HepG2 (cell line): ENCODE measurements around the gene MMP25. TPM values are rescaled to one million over a fixed set of nuclear protein-coding genes. Genes with fewer than 3 reads are reported as not detected.

ENCODE experiments used
- NAIF1 ChIP-seq: sonication (generic); formaldehyde crosslinking; IDR thresholded peaks from 2 replicates; pipeline ENCODE4 v1.5.0; 2020; ENCODE audit warnings: mild to moderate bottlenecking, missing genetic modification reagents, borderline replicate concordance
- NFE2L2 ChIP-seq: fragments of 150-350 bp; IDR thresholded peaks from 2 replicates; pipeline ENCODE4 v1.6.1; 2014; ENCODE audit warnings: low read length
- SMAD3 ChIP-seq: sonication (generic); formaldehyde crosslinking; IDR thresholded peaks from 2 replicates; pipeline ENCODE4 v1.4.0; 2020; ENCODE audit warnings: missing genetic modification reagents
- SMARCE1 ChIP-seq: fragments of 450-650 bp; IDR thresholded peaks from 2 replicates; pipeline ENCODE4 v1.6.1; 2017; ENCODE audit warnings: borderline replicate concordance
- SRSF1 ChIP-seq: fragments of 200-400 bp; formaldehyde crosslinking; optimal IDR thresholded peaks from 2 replicates; pipeline ENCODE3; 2017; ENCODE audit warnings: mild to moderate bottlenecking, low read depth, low read length, moderate library complexity
- STAG1 ChIP-seq: sonication (generic); formaldehyde crosslinking; IDR thresholded peaks from 2 replicates; pipeline ENCODE4 v1.4.0; 2020; ENCODE audit warnings: missing genetic modification reagents
- THYN1 ChIP-seq: sonication (generic); formaldehyde crosslinking; IDR thresholded peaks from 2 replicates; pipeline ENCODE4 v1.8.1; 2023; ENCODE audit warnings: low read depth, mild to moderate bottlenecking, moderate library complexity, missing genetic modification reagents, borderline replicate concordance
- ZKSCAN8 ChIP-seq: IDR thresholded peaks from 2 replicates; pipeline ENCODE4 v1.6.1; 2016; ENCODE audit warnings: borderline replicate concordance, missing genetic modification reagents, missing compliant biosample characterization
- ZMAT3 ChIP-seq: sonication (generic); formaldehyde crosslinking; conservative IDR thresholded peaks from 2 replicates; pipeline ENCODE4 v1.7.0; 2021; ENCODE audit warnings: missing genetic modification reagents
- ZMYM3 ChIP-seq: sonication (generic); formaldehyde crosslinking; IDR thresholded peaks from 2 replicates; pipeline ENCODE4 v1.5.1; 2020; ENCODE audit warnings: mild to moderate bottlenecking, missing genetic modification reagents
- ZNF282 ChIP-seq: fragments of 450-650 bp; IDR thresholded peaks from 2 replicates; pipeline ENCODE4 v1.6.1; 2018; ENCODE audit not compliant: partially characterized antibody
- ZNF333 ChIP-seq: sonication (generic); formaldehyde crosslinking; IDR thresholded peaks from 2 replicates; pipeline ENCODE4 v1.4.0; 2020; ENCODE audit warnings: mild to moderate bottlenecking, missing genetic modification reagents, borderline replicate concordance
- ZNF724P ChIP-seq: sonication (generic); formaldehyde crosslinking; IDR thresholded peaks from 2 replicates; pipeline ENCODE4 v1.8.0; 2022; ENCODE audit warnings: missing genetic modification reagents, borderline replicate concordance
- ZSCAN30 ChIP-seq: sonication (generic); formaldehyde crosslinking; IDR thresholded peaks from 2 replicates; pipeline ENCODE4 v1.5.0; 2020; ENCODE audit warnings: mild to moderate bottlenecking, missing genetic modification reagents
- polyA plus RNA-seq, 8 experiments: library from polyadenylated mRNA; depleted of rRNA in 3 of 8; stranded (reverse) in 7 of 8; unstranded in 1 of 8; fragments of >200 nt; fragmentation: Illumina TruSeq in 4 of 8; extraction: Trizol in 4 of 8; gene quantifications; 2 replicates each; pipeline versions ENCODE4 v1.2.1 to v1.2.3, GENCODE V29; 2011 to 2016; ENCODE audit warnings: low read depth in 4 of 8, missing spikeins in 1 of 8, mixed read lengths in 1 of 8; ENCODE audit not compliant: insufficient read depth in 1 of 8
- total RNA-seq, 5 experiments: library from RNA; depleted of rRNA; stranded (reverse); fragments of >200 nt; fragmentation: Illumina TruSeq; extraction: Trizol; gene quantifications; 2 replicates each; pipeline ENCODE4 v1.2.3, GENCODE V29; 2016; ENCODE audit warnings: low read depth in 1 of 5
- TF ChIP-seq, protein P1 (sequence below): sonication (generic); formaldehyde crosslinking; IDR thresholded peaks from 2 replicates; pipeline ENCODE4 v1.5.1; 2020; ENCODE audit warnings: missing genetic modification reagents, mild to moderate bottlenecking, borderline replicate concordance
- TF ChIP-seq, protein P2 (sequence below): sonication (generic); formaldehyde crosslinking; IDR thresholded peaks from 2 replicates; pipeline ENCODE4 v1.5.1; 2020; ENCODE audit warnings: mild to moderate bottlenecking, missing genetic modification reagents, borderline replicate concordance
- TF ChIP-seq, protein P3 (sequence below): sonication (generic); formaldehyde crosslinking; IDR thresholded peaks from 2 replicates; pipeline ENCODE4 v1.4.0; 2020; ENCODE audit warnings: missing genetic modification reagents, mild to moderate bottlenecking, borderline replicate concordance
- TF ChIP-seq, protein P4 (sequence below): IDR thresholded peaks from 2 replicates; pipeline ENCODE4 v1.6.1; 2016; ENCODE audit warnings: missing compliant biosample characterization, missing genetic modification reagents, borderline replicate concordance

MMP25 gene
- total and polyA plus RNA-seq, 2 of the 13 experiments (the other 11 are each of a cell fraction or from before 2014, with no cell fraction given), result 0.04 to 0.08 TPM

DNA sequence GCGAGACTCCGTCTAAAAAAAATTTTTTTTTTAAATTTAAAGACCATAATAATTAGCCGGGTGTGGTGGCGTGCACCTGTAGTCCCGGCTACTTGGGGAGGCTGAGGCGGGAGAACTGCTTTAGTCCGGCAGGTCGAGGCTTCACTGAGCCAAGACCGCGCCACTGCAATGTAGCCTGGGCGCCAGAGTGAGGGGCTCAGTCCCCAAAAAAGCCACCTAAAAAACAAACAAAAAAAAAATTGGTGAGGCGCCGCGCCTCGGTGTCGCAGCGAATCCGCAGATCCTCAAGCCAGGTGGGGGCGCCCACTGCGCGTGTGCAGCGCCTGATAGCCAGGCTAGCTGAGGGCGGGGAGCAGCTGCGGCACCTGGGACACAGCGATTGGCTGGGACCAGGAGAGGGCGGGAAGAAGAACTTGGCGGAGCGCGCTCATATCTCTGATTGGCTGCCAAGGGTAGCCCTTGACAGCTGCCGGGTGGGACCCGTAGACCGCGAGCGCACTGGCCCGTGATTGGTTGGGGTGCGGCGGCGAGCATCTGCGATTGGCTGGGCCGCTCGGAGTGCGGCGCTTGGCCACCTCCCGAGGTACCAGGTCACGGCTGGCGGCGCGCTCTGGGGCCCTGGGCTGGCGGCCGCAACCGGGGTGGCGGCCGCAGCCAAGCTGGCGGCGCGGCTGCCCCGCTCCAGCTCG, 42.6 kb upstream of the MMP25 start (continued):
- TF ChIP-seq, protein P1, sequence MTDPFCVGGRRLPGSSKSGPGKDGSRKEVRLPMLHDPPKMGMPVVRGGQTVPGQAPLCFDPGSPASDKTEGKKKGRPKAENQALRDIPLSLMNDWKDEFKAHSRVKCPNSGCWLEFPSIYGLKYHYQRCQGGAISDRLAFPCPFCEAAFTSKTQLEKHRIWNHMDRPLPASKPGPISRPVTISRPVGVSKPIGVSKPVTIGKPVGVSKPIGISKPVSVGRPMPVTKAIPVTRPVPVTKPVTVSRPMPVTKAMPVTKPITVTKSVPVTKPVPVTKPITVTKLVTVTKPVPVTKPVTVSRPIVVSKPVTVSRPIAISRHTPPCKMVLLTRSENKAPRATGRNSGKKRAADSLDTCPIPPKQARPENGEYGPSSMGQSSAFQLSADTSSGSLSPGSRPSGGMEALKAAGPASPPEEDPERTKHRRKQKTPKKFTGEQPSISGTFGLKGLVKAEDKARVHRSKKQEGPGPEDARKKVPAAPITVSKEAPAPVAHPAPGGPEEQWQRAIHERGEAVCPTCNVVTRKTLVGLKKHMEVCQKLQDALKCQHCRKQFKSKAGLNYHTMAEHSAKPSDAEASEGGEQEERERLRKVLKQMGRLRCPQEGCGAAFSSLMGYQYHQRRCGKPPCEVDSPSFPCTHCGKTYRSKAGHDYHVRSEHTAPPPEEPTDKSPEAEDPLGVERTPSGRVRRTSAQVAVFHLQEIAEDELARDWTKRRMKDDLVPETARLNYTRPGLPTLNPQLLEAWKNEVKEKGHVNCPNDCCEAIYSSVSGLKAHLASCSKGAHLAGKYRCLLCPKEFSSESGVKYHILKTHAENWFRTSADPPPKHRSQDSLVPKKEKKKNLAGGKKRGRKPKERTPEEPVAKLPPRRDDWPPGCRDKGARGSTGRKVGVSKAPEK (CRISPR knock-in tag), result no peak
- TF ChIP-seq STAG1 (CRISPR knock-in tag) (peak; percentile 94), THYN1 (CRISPR knock-in tag) (no peak), NFE2L2 (no peak), ZKSCAN8 (peak; percentile 27; the same call in 1 of the 2 replicates), NAIF1 (CRISPR knock-in tag) (no peak), ZSCAN30 (CRISPR knock-in tag) (no peak), ZMYM3 (CRISPR knock-in tag) (peak; percentile 28; the same call in 1 of the 2 replicates), ZMAT3 (no peak), ZNF282 (no peak), SMAD3 (0 out of 2 replicates have a peak, but pooled peaks have one; percentile 64), SRSF1 (no peak), ZNF333 (no peak), ZNF724P (CRISPR knock-in tag) (no peak), SMARCE1 (no peak)
- TF ChIP-seq, protein P2, sequence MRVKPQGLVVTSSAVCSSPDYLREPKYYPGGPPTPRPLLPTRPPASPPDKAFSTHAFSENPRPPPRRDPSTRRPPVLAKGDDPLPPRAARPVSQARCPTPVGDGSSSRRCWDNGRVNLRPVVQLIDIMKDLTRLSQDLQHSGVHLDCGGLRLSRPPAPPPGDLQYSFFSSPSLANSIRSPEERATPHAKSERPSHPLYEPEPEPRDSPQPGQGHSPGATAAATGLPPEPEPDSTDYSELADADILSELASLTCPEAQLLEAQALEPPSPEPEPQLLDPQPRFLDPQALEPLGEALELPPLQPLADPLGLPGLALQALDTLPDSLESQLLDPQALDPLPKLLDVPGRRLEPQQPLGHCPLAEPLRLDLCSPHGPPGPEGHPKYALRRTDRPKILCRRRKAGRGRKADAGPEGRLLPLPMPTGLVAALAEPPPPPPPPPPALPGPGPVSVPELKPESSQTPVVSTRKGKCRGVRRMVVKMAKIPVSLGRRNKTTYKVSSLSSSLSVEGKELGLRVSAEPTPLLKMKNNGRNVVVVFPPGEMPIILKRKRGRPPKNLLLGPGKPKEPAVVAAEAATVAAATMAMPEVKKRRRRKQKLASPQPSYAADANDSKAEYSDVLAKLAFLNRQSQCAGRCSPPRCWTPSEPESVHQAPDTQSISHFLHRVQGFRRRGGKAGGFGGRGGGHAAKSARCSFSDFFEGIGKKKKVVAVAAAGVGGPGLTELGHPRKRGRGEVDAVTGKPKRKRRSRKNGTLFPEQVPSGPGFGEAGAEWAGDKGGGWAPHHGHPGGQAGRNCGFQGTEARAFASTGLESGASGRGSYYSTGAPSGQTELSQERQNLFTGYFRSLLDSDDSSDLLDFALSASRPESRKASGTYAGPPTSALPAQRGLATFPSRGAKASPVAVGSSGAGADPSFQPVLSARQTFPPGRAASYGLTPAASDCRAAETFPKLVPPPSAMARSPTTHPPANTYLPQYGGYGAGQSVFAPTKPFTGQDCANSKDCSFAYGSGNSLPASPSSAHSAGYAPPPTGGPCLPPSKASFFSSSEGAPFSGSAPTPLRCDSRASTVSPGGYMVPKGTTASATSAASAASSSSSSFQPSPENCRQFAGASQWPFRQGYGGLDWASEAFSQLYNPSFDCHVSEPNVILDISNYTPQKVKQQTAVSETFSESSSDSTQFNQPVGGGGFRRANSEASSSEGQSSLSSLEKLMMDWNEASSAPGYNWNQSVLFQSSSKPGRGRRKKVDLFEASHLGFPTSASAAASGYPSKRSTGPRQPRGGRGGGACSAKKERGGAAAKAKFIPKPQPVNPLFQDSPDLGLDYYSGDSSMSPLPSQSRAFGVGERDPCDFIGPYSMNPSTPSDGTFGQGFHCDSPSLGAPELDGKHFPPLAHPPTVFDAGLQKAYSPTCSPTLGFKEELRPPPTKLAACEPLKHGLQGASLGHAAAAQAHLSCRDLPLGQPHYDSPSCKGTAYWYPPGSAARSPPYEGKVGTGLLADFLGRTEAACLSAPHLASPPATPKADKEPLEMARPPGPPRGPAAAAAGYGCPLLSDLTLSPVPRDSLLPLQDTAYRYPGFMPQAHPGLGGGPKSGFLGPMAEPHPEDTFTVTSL (CRISPR knock-in tag), result no peak
- TF ChIP-seq, protein P3, sequence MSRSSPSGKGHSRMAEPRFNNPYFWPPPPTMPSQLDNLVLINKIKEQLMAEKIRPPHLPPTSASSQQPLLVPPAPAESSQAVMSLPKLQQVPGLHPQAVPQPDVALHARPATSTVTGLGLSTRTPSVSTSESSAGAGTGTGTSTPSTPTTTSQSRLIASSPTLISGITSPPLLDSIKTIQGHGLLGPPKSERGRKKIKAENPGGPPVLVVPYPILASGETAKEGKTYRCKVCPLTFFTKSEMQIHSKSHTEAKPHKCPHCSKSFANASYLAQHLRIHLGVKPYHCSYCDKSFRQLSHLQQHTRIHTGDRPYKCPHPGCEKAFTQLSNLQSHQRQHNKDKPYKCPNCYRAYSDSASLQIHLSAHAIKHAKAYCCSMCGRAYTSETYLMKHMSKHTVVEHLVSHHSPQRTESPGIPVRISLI (CRISPR knock-in tag), result peak; percentile 95
- TF ChIP-seq, protein P4, sequence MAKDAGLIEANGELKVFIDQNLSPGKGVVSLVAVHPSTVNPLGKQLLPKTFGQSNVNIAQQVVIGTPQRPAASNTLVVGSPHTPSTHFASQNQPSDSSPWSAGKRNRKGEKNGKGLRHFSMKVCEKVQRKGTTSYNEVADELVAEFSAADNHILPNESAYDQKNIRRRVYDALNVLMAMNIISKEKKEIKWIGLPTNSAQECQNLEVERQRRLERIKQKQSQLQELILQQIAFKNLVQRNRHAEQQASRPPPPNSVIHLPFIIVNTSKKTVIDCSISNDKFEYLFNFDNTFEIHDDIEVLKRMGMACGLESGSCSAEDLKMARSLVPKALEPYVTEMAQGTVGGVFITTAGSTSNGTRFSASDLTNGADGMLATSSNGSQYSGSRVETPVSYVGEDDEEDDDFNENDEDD, result peak; percentile 87
